A673 (cell line): ENCODE measurements around the gene SLX9. TPM values are rescaled to one million over a fixed set of nuclear protein-coding genes. Genes with fewer than 3 reads are reported as not detected.
"Not testable (repeated sequence)": the region's sequence is repeated elsewhere in the genome, so short reads cannot be mapped to it uniquely, and the experiment has no call there.

Source experiments
- BruUV-seq: library from RNA; stranded (reverse); fragments of 400-500 nt; replicated peaks from 2 replicates; lab custom pipeline; 2021; lab: Mats Ljungman, UMichigan
- CTCF ChIA-PET: fragments of 300-600 bp; sonication (Branson Sonifier 250); formaldehyde crosslinking; loops from one replicate; lab custom pipeline; 2022; ENCODE audit warnings: antibody characterized with exemption; lab: Charles Lee
- POLR2A ChIA-PET: fragments of 300-600 bp; sonication (Branson Sonifier 250); formaldehyde crosslinking; loops from one replicate; lab custom pipeline; 2022; ENCODE audit warnings: antibody characterized with exemption; ENCODE audit not compliant: low non-redundant PET; lab: Charles Lee
- DNase-seq: peaks from one replicate; pipeline ENCODE4 v3.0.0-alpha.2; 2015; ENCODE audit warnings: low spot score
- H3K27ac ChIP-seq: fragments of 200-600 bp; sonication (generic); 2 replicates; pipeline ENCODE4 v1.5.1; 2016; ENCODE audit warnings: mixed run types, low read depth, mild to moderate bottlenecking, mixed read lengths, antibody characterized with exemption, low read length; ENCODE audit not compliant: poor library complexity, severe bottlenecking
- H3K27me3 ChIP-seq: fragments of 200-600 bp; sonication (generic); replicated peaks from 2 replicates; pipeline ENCODE4 v1.6.1; 2017; ENCODE audit warnings: mixed run types, low read depth, mild to moderate bottlenecking, mixed read lengths, antibody characterized with exemption, low read length; ENCODE audit not compliant: insufficient read depth, poor library complexity
- H3K36me3 ChIP-seq: fragments of 200-600 bp; sonication (generic); 2 replicates; pipeline ENCODE4 v1.6.1; 2016; ENCODE audit warnings: mixed run types, mild to moderate bottlenecking, mixed read lengths, antibody characterized with exemption, low read length; ENCODE audit not compliant: insufficient read depth, poor library complexity, severe bottlenecking
- H3K4me1 ChIP-seq: fragments of 200-600 bp; sonication (generic); 2 replicates; pipeline ENCODE4 v1.6.1; 2017; ENCODE audit warnings: mixed run types, mild to moderate bottlenecking, mixed read lengths, antibody characterized with exemption, low read length; ENCODE audit not compliant: insufficient read depth, poor library complexity, severe bottlenecking
- H3K4me3 ChIP-seq: fragments of 200-600 bp; sonication (generic); 2 replicates; pipeline ENCODE4 v1.5.1; 2016; ENCODE audit warnings: low read depth, mixed run types, mild to moderate bottlenecking, mixed read lengths, low read length; ENCODE audit not compliant: poor library complexity, severe bottlenecking
- H3K9me3 ChIP-seq: fragments of 200-600 bp; sonication (generic); 2 replicates; pipeline ENCODE4 v1.6.1; 2016; ENCODE audit warnings: mixed run types, low read depth, mild to moderate bottlenecking, mixed read lengths, antibody characterized with exemption, low read length; ENCODE audit not compliant: poor library complexity, severe bottlenecking
- EZH2 ChIP-seq: fragments of 200-600 bp; sonication (generic); IDR thresholded peaks from 2 replicates; pipeline ENCODE4 v1.6.1; 2017; ENCODE audit warnings: borderline replicate concordance, low read depth, mild to moderate bottlenecking, mixed read lengths, antibody characterized with exemption, low read length; ENCODE audit not compliant: poor library complexity, severe bottlenecking
- intact Hi-C: fragments of 100-400 bp; cut with micrococcal nuclease; formaldehyde crosslinking; loops from one replicate; pipeline ENCODE4 v1.10.0; 2022; ENCODE audit not compliant: unreplicated experiment
- total RNA-seq: library from RNA; stranded (reverse); gene quantifications from 2 replicates; pipeline ENCODE4 v1.2.3, GENCODE V29; 2021
- TF ChIP-seq, protein P1 (sequence below): fragments of 300-800, 200-600 bp; sonication (generic); conservative IDR thresholded peaks from 2 replicates; pipeline ENCODE4 v1.5.1; 2017; ENCODE audit warnings: low read depth, mild to moderate bottlenecking, antibody characterized with exemption, low read length, moderate library complexity, mixed read lengths

Gene SLX9
- total RNA-seq, 1 experiment from 2014 or later = 114 TPM

- TF ChIP-seq, protein P1, sequence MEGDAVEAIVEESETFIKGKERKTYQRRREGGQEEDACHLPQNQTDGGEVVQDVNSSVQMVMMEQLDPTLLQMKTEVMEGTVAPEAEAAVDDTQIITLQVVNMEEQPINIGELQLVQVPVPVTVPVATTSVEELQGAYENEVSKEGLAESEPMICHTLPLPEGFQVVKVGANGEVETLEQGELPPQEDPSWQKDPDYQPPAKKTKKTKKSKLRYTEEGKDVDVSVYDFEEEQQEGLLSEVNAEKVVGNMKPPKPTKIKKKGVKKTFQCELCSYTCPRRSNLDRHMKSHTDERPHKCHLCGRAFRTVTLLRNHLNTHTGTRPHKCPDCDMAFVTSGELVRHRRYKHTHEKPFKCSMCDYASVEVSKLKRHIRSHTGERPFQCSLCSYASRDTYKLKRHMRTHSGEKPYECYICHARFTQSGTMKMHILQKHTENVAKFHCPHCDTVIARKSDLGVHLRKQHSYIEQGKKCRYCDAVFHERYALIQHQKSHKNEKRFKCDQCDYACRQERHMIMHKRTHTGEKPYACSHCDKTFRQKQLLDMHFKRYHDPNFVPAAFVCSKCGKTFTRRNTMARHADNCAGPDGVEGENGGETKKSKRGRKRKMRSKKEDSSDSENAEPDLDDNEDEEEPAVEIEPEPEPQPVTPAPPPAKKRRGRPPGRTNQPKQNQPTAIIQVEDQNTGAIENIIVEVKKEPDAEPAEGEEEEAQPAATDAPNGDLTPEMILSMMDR = no peak
- no peak for TF ChIP-seq EZH2
- peaks cover 13% of the 10 kb centered on the region for H3K4me1 ChIP-seq
- POLR2A ChIA-PET = no interaction called here
- CTCF ChIA-PET = no interaction called here
- H3K27ac ChIP-seq = no peak overlapping the region
- no peaks in the 10 kb centered on the region for H3K9me3 ChIP-seq
- intact Hi-C loops = no loop called here
- no TSS peak for BruUV-seq
- no peak for DNase-seq
- H3K36me3 ChIP-seq = peaks cover 43% of the 10 kb centered on the region
- H3K4me3 ChIP-seq = no peak overlapping the region
- H3K27me3 ChIP-seq = no peaks in the 10 kb centered on the region
These were observed 34.8 kb downstream of the SLX9 start for GRCh38 chr21:44974676-44975075.

GRCh38 chr21:44975720-44976555 is 36.1 kb downstream of the SLX9 start:
- DNase-seq = no peak
- Histone ChIP-seq H3K36me3 (peaks cover 32% of the 10 kb centered on the region), H3K27ac (peak overlapping the region; percentile 16), H3K4me1 (peaks cover under 1% of the 10 kb centered on the region), H3K4me3 (no peak overlapping the region), H3K9me3 (no peaks in the 10 kb centered on the region), H3K27me3 (no peaks in the 10 kb centered on the region)
- POLR2A ChIA-PET = no interaction called here
- CTCF ChIA-PET = no interaction called here
- intact Hi-C loops = no loop called here
- BruUV-seq = no TSS peak
- TF ChIP-seq, protein P1 = no peak
- no peak for TF ChIP-seq EZH2

DNA sequence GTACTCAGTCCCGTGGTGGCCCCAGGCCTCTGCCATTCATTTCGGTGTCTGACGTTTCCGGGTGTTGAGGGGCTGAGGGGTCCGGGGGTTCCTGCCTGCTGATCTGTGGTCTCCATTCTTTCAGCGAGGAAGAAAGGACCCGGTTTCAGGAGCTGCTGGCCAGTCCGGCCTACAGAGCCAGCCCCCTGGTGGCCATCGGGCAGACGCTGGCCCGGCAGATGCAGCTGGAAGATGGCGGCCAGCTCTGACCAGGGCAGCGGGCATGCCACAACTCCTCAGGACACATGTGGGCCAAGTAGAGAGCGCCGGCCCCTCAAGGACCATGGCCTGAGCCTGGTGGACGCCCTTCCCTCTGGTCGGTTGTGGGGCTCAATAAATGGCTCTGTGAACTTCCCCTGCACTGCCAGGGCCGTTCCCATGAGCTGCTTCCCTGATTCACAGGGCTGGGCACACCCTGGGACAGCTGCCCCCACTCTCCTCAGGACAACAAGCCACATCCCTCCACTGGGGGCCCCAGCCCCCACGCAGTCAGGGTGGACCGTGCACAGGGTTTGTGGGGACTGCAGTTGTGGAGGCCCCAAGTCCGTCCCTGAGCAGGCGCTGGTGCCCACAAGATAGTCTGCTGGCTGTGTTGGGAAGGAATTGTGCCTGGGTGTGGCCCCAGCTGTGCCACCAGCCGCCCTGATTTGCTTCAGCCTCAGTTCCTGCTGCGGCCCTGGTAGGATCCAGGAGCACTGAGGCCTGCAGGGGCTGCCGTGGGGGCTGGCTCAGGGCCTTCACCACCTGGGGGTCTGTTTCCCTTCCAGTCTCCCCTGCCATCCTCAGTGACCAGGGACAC is 36.9 kb downstream of the SLX9 start:
- intact Hi-C loops, H3K27me3 ChIP-seq, H3K9me3 ChIP-seq, H3K27ac ChIP-seq, H3K4me1 ChIP-seq, DNase-seq, H3K4me3 ChIP-seq, BruUV-seq, POLR2A ChIA-PET, CTCF ChIA-PET: not testable (repeated sequence)
- H3K36me3 ChIP-seq = peaks cover 32% of the 10 kb centered on the region
